VCaP (cell line): ENCODE measurements around the gene MITF.
A peak's percentile ranks its signal among the peaks of the same experiment; 100 is the strongest.

Experiments used
- H3K27ac ChIP-seq: fragments of 450-650 bp; 2 replicates; pipeline ENCODE4 v1.5.1; 2017
- CTCF ChIP-seq: fragments of 450-650 bp; conservative IDR thresholded peaks from 2 replicates; pipeline ENCODE4 v1.5.1; 2017; ENCODE audit warnings: mild to moderate bottlenecking, moderate library complexity

MITF gene

GRCh38 chr3:69716119-69716518, 23.1 kb upstream of the MITF start:
- H3K27ac ChIP-seq = no peak overlapping the region
- no peak for TF ChIP-seq CTCF

GRCh38 chr3:69718866-69719586, 20.2 kb upstream of the MITF start:
- H3K27ac ChIP-seq = no peak overlapping the region
- TF ChIP-seq CTCF = no peak

GRCh38 chr3:69719587-69720122, 19.6 kb upstream of the MITF start:
- TF ChIP-seq CTCF = no peak
- no peak overlapping the region for H3K27ac ChIP-seq

GRCh38 chr3:69720824-69721223, 18.4 kb upstream of the MITF start:
- no peak overlapping the region for H3K27ac ChIP-seq
- TF ChIP-seq CTCF = no peak

- peak overlapping the region; percentile 14; the same call in 1 of the 2 replicates for H3K27ac ChIP-seq
- no peak for TF ChIP-seq CTCF
These were observed 15.9 kb upstream of the MITF start for GRCh38 chr3:69723389-69723788.

- H3K27ac ChIP-seq = no peak overlapping the region
These were observed 14.4 kb upstream of the MITF start for GRCh38 chr3:69724722-69725435.

More at GRCh38 chr3:69724722-69725435, 14.4 kb upstream of the MITF start:
- TF ChIP-seq CTCF = no peak
